Stimulated activated memory B cell treated with anti-CD40 and anti-IgM and Interleukin-4, amounts not matched to agents 10 μg/mL and 1 μg/mL and 100 μg/mL, for 72 hours (primary cell): Measurements from ENCODE around the gene MECR.
A peak's percentile ranks its signal among the peaks of the same experiment; 100 is the strongest.
"Not testable (repeated sequence)": the region's sequence is repeated elsewhere in the genome, so short reads cannot be mapped to it uniquely, and the experiment has no call there.

ENCODE experiments used
- ATAC-seq: fragments of 150-1000 bp; cut with Tn5 transposase; 2 replicates; pipeline ENCODE4 v1.10.0; 2021
- H3K27ac Mint-ChIP-seq: one replicate; pipeline ENCODE4 v1.8.0; 2022; ENCODE audit warnings: mild to moderate bottlenecking, mixed read lengths
- H3K27me3 Mint-ChIP-seq: one replicate; pipeline ENCODE4 v1.8.0; 2022; ENCODE audit warnings: mixed read lengths
- H3K36me3 Mint-ChIP-seq: one replicate; pipeline ENCODE4 v1.8.0; 2022; ENCODE audit warnings: mixed read lengths
- H3K4me1 Mint-ChIP-seq: one replicate; pipeline ENCODE4 v1.8.0; 2022; ENCODE audit warnings: mixed read lengths
- H3K4me3 Mint-ChIP-seq: one replicate; pipeline ENCODE4 v1.8.0; 2022; ENCODE audit warnings: mild to moderate bottlenecking, moderate library complexity, mixed read lengths
- H3K9me3 Mint-ChIP-seq: one replicate; pipeline ENCODE4 v1.8.0; 2022; ENCODE audit warnings: mixed read lengths

The MECR gene

GRCh38 chr1:29232387-29232786, 1.7 kb upstream of the MECR start:
- no peak overlapping the region for H3K27ac Mint-ChIP-seq
- ATAC-seq: no peak
- H3K9me3 Mint-ChIP-seq: no peaks in the 10 kb centered on the region
- H3K27me3 Mint-ChIP-seq: peaks cover 29% of the 10 kb centered on the region
- H3K36me3 Mint-ChIP-seq: no peaks in the 10 kb centered on the region
- H3K4me1 Mint-ChIP-seq: peaks cover 31% of the 10 kb centered on the region
- no peak overlapping the region for H3K4me3 Mint-ChIP-seq

GRCh38 chr1:29230204-29230552, 556 bp downstream of the MECR start:
- no peaks in the 10 kb centered on the region for H3K9me3 Mint-ChIP-seq
- peak overlapping the region; percentile 88 for H3K4me3 Mint-ChIP-seq
- H3K4me1 Mint-ChIP-seq: peaks cover 20% of the 10 kb centered on the region
- H3K27ac Mint-ChIP-seq: peak overlapping the region; percentile 93
- H3K36me3 Mint-ChIP-seq: no peaks in the 10 kb centered on the region
- peaks cover 18% of the 10 kb centered on the region for H3K27me3 Mint-ChIP-seq
- no peak for ATAC-seq

GRCh38 chr1:29227511-29227910, 3.2 kb downstream of the MECR start:
- Mint-ChIP-seq H3K9me3 (no peaks in the 10 kb centered on the region), H3K27ac (no peak overlapping the region), H3K27me3 (no peaks in the 10 kb centered on the region), H3K4me1 (peaks cover 20% of the 10 kb centered on the region), H3K4me3 (no peak overlapping the region), H3K36me3 (peaks cover 10% of the 10 kb centered on the region)
- no peak for ATAC-seq

- Mint-ChIP-seq H3K36me3 (peaks cover 25% of the 10 kb centered on the region), H3K9me3 (no peaks in the 10 kb centered on the region), H3K27me3 (no peaks in the 10 kb centered on the region), H3K4me1 (peaks cover 9% of the 10 kb centered on the region), H3K27ac (no peak overlapping the region), H3K4me3 (no peak overlapping the region)
- ATAC-seq: no peak
These were observed 5.4 kb downstream of the MECR start for GRCh38 chr1:29225361-29225760.

- Mint-ChIP-seq H3K36me3 (peaks cover 34% of the 10 kb centered on the region), H3K4me1 (peaks cover under 1% of the 10 kb centered on the region), H3K27ac (no peak overlapping the region), H3K9me3 (no peaks in the 10 kb centered on the region), H3K27me3 (no peaks in the 10 kb centered on the region), H3K4me3 (no peak overlapping the region)
- ATAC-seq: no peak
These were observed 6.3 kb downstream of the MECR start for GRCh38 chr1:29224356-29224837.

- Mint-ChIP-seq H3K4me3 (no peak overlapping the region), H3K27me3 (no peaks in the 10 kb centered on the region), H3K9me3 (no peaks in the 10 kb centered on the region), H3K4me1 (no peaks in the 10 kb centered on the region), H3K27ac (no peak overlapping the region), H3K36me3 (peaks cover 41% of the 10 kb centered on the region)
- no peak for ATAC-seq
These were observed 7.2 kb downstream of the MECR start for GRCh38 chr1:29223521-29223920.

GRCh38 chr1:29222686-29223085, 8.0 kb downstream of the MECR start:
- Mint-ChIP-seq H3K36me3 (peaks cover 41% of the 10 kb centered on the region), H3K27ac (no peak overlapping the region), H3K27me3 (no peaks in the 10 kb centered on the region), H3K4me1 (no peaks in the 10 kb centered on the region), H3K4me3 (no peak overlapping the region), H3K9me3 (no peaks in the 10 kb centered on the region)
- no peak for ATAC-seq

GRCh38 chr1:29222260-29222659, 8.5 kb downstream of the MECR start:
- not testable (repeated sequence) for H3K4me3 Mint-ChIP-seq, H3K27ac Mint-ChIP-seq, H3K27me3 Mint-ChIP-seq, ATAC-seq, H3K4me1 Mint-ChIP-seq, H3K9me3 Mint-ChIP-seq
- peaks cover 41% of the 10 kb centered on the region for H3K36me3 Mint-ChIP-seq

- H3K27ac Mint-ChIP-seq: no peak overlapping the region
- no peak for ATAC-seq
- H3K36me3 Mint-ChIP-seq: peaks cover 41% of the 10 kb centered on the region
- no peaks in the 10 kb centered on the region for H3K27me3 Mint-ChIP-seq
- no peaks in the 10 kb centered on the region for H3K9me3 Mint-ChIP-seq
- no peaks in the 10 kb centered on the region for H3K4me1 Mint-ChIP-seq
- no peak overlapping the region for H3K4me3 Mint-ChIP-seq
These were observed 9.4 kb downstream of the MECR start for GRCh38 chr1:29221296-29221695.

- Mint-ChIP-seq H3K27me3 (no peaks in the 10 kb centered on the region), H3K36me3 (peaks cover 50% of the 10 kb centered on the region), H3K4me1 (no peaks in the 10 kb centered on the region), H3K4me3 (no peak overlapping the region), H3K27ac (no peak overlapping the region), H3K9me3 (no peaks in the 10 kb centered on the region)
- no peak for ATAC-seq
These were observed 12.5 kb downstream of the MECR start for GRCh38 chr1:29218223-29218622.

GRCh38 chr1:29217633-29218032, 13.1 kb downstream of the MECR start:
- Mint-ChIP-seq H3K9me3 (no peaks in the 10 kb centered on the region), H3K36me3 (peaks cover 50% of the 10 kb centered on the region)

GRCh38 chr1:29213055-29213454, 17.7 kb downstream of the MECR start:
- H3K4me1 Mint-ChIP-seq: peaks cover 23% of the 10 kb centered on the region
- H3K4me3 Mint-ChIP-seq: no peak overlapping the region
- H3K9me3 Mint-ChIP-seq: no peaks in the 10 kb centered on the region
- no peak for ATAC-seq
- H3K36me3 Mint-ChIP-seq: peaks cover 41% of the 10 kb centered on the region
- no peak overlapping the region for H3K27ac Mint-ChIP-seq
- no peaks in the 10 kb centered on the region for H3K27me3 Mint-ChIP-seq

More at GRCh38 chr1:29217633-29218032, 13.1 kb downstream of the MECR start:
- Mint-ChIP-seq H3K4me1 (no peaks in the 10 kb centered on the region), H3K27ac (no peak overlapping the region), H3K4me3 (no peak overlapping the region), H3K27me3 (no peaks in the 10 kb centered on the region)
- ATAC-seq: no peak

GRCh38 chr1:29211086-29212030, 19.4 kb downstream of the MECR start:
- Mint-ChIP-seq H3K9me3 (no peaks in the 10 kb centered on the region), H3K36me3 (peaks cover 41% of the 10 kb centered on the region)
- no peak for ATAC-seq

GRCh38 chr1:29210278-29211085, 20.3 kb downstream of the MECR start:
- ATAC-seq: peak; percentile 84
- H3K27ac Mint-ChIP-seq: peak overlapping the region; percentile 13
- no peaks in the 10 kb centered on the region for H3K27me3 Mint-ChIP-seq
- H3K4me1 Mint-ChIP-seq: peaks cover 23% of the 10 kb centered on the region
- peaks cover 47% of the 10 kb centered on the region for H3K36me3 Mint-ChIP-seq
- no peak overlapping the region for H3K4me3 Mint-ChIP-seq
- H3K9me3 Mint-ChIP-seq: no peaks in the 10 kb centered on the region

More at GRCh38 chr1:29211086-29212030, 19.4 kb downstream of the MECR start:
- Mint-ChIP-seq H3K4me3 (no peak overlapping the region), H3K4me1 (peaks cover 23% of the 10 kb centered on the region), H3K27ac (peak overlapping the region; percentile 13), H3K27me3 (no peaks in the 10 kb centered on the region)

GRCh38 chr1:29209173-29209572, 21.6 kb downstream of the MECR start:
- Mint-ChIP-seq H3K27ac (peak overlapping the region; percentile 13), H3K4me3 (no peak overlapping the region), H3K9me3 (no peaks in the 10 kb centered on the region), H3K36me3 (peaks cover 51% of the 10 kb centered on the region), H3K27me3 (no peaks in the 10 kb centered on the region), H3K4me1 (peaks cover 23% of the 10 kb centered on the region)
- ATAC-seq: no peak
